Measurements from ENCODE around the gene SERPINB2. TPM values are rescaled to one million over a fixed set of nuclear protein-coding genes. Genes with fewer than 3 reads are reported as not detected.
"Not testable (repeated sequence)": the region's sequence is repeated elsewhere in the genome, so short reads cannot be mapped to it uniquely, and the experiment has no call there.

The SERPINB2 gene
- total RNA-seq, 1 experiment from 2014 or later, result not detected

GRCh38 chr18:63940008-63940407 lies 52.5 kb downstream of the SERPINB2 start:
- Histone ChIP-seq H3K9me3 (ENCODE audit: control insufficient read depth in 1 of 2, insufficient read depth in 1 of 2, low read depth in 1 of 2, low read length in 2 of 2) (no peaks in the 10 kb centered on the region), H3K9me2 (ENCODE audit: insufficient read depth) (no peaks in the 10 kb centered on the region), H3K9ac (ENCODE audit: low read length) (no peak overlapping the region), H3K4me1 (ENCODE audit: control insufficient read depth in 1 of 2, insufficient read depth in 2 of 2, low read length in 2 of 2) (peaks cover 0 to 10% of the 10 kb centered on the region in 2 experiments; a peak in 1 of 4 replicates), H3K4me2 (ENCODE audit: low read length) (no peak overlapping the region), H2AFZ (ENCODE audit: low read depth, low read length, poor library complexity, severe bottlenecking) (no peak overlapping the region), H4K20me1 (ENCODE audit: insufficient read depth) (no peaks in the 10 kb centered on the region), H3K79me2 (ENCODE audit: insufficient read depth, low read length) (no peaks in the 10 kb centered on the region), H3K27me3 (ENCODE audit: insufficient read depth, low read length) (no peaks in the 10 kb centered on the region), H3K36me3 (ENCODE audit: control insufficient read depth in 1 of 2, insufficient read depth in 2 of 2, low read length in 2 of 2) (no peaks in the 10 kb centered on the region), H3K27ac (ENCODE audit: low read depth, low read length) (no peak overlapping the region), H3K4me3 (replicated peaks in 1 of 2; ENCODE audit: low read depth in 1 of 2, low read length in 2 of 2) (no peak overlapping the region)
- RAD21 ChIA-PET (ENCODE audit: low non-redundant PET in 1 of 2, low total read pairs in 2 of 2, uncharacterized antibody in 2 of 2, unreplicated experiment in 2 of 2), result no interaction called here
- intact Hi-C loops (cut with micrococcal nuclease), result no loop called here
- TF ChIP-seq ZBTB33 (IDR thresholded peaks at IDR 0.05; ENCODE audit: extremely low read depth, insufficient replicate concordance, low read length), result no peak
- no peak for TF ChIP-seq SRF (IDR thresholded peaks at IDR 0.05; ENCODE audit: low read depth)
- TF ChIP-seq EZH2phosphoT487 (IDR thresholded peaks at IDR 0.05; ENCODE audit: borderline replicate concordance), result no peak
- no peak for TF ChIP-seq FOSL1 (IDR thresholded peaks at IDR 0.05; ENCODE audit: low read depth)
- no peak for TF ChIP-seq JUND (IDR thresholded peaks at IDR 0.05)
- no peak for ATAC-seq
- CTCF ChIA-PET, result no interaction called here
- no peak for DNase-seq (ENCODE audit: low read depth, low spot score)
- BruUV-seq (replicated peaks), result no TSS peak
- POLR2A ChIA-PET, result no interaction called here

- H3K9ac ChIP-seq (ENCODE audit: low read length); H3K79me2 ChIP-seq (ENCODE audit: insufficient read depth, low read length); H3K27me3 ChIP-seq (ENCODE audit: insufficient read depth, low read length); intact Hi-C loops (cut with micrococcal nuclease); ATAC-seq; H3K4me2 ChIP-seq (ENCODE audit: low read length); H3K4me3 ChIP-seq (replicated peaks in 1 of 2; ENCODE audit: low read depth in 1 of 2, low read length in 2 of 2); CTCF ChIA-PET; H3K9me2 ChIP-seq (ENCODE audit: insufficient read depth); H3K4me1 ChIP-seq (ENCODE audit: control insufficient read depth in 1 of 2, insufficient read depth in 2 of 2, low read length in 2 of 2); POLR2A ChIA-PET; H2AFZ ChIP-seq (ENCODE audit: low read depth, low read length, poor library complexity, severe bottlenecking); H3K27ac ChIP-seq (ENCODE audit: low read depth, low read length); DNase-seq (ENCODE audit: low read depth, low spot score); H4K20me1 ChIP-seq (ENCODE audit: insufficient read depth); H3K9me3 ChIP-seq (ENCODE audit: control insufficient read depth in 1 of 2, insufficient read depth in 1 of 2, low read depth in 1 of 2, low read length in 2 of 2); RAD21 ChIA-PET (ENCODE audit: low non-redundant PET in 1 of 2, low total read pairs in 2 of 2, uncharacterized antibody in 2 of 2, unreplicated experiment in 2 of 2); BruUV-seq (replicated peaks); H3K36me3 ChIP-seq (ENCODE audit: control insufficient read depth in 1 of 2, insufficient read depth in 2 of 2, low read length in 2 of 2): not testable (repeated sequence)
These were observed 53.1 kb downstream of the SERPINB2 start for GRCh38 chr18:63940543-63941050.
